Measurements from ENCODE around the gene ADM2. TPM values are rescaled to one million over a fixed set of nuclear protein-coding genes. Genes with fewer than 3 reads are reported as not detected.

ADM2 gene
- total and polyA plus RNA-seq, 2 donors (not counting 1 experiment from before 2014, with no cell fraction given): 0.73 to 5.8 TPM

DNA sequence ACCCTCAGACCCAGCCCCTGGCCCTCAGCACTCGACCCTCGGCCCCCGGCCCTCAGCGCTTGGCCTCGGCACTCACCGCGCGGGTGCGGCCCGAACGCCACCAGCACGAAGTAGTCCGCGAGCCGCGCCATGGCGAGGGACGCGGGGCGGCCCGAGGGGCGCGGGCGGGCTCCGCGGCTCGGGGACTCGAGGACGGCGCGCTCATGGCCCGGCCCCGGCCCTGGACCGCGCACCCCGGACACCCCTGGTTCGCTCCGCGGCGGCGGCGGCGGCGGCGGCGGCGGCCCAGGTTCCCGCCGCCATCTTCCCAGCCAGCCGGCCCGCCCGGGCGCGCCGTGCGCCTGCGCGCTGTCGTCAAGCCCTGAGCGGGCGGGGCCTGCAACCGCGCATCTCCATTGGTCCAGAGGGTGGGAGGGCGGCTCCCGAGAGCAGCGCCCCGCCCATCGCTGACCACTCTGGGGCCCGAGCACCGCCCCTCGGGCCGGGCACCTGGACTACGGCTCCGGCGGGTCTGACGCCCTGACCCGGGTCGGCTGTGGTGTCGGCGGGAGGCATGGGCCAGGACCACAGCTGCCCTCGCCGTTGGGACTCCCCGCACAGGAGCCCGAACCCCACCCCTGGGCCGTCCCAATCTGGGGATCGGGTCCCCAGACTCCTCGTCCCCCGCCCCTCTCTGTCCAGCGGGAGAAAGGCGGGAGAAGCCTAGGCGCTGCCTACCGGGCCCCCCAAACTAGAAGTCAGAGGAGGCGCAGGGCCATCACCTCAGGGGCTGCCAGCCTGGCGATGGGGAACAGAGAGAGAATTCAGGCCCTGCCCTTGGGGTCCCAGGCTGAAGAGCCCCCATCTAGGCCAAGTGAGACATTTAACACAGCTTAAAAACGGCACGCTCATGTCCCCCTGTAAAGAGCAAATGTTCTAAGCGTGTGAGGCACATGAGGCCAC lies 6.4 kb upstream of the ADM2 start, which contains the start of gene SBF1:
SBF1 (minus strand) TSS at position 326 of the 942 bp plus-strand sequence; CDS start at position 131, 195 bp downstream.
- peak within 1 kb of the TSS; percentile 71 for H3K27ac ChIP-seq (ENCODE audit: insufficient read depth, low read length)
- H4K20me1 ChIP-seq (ENCODE audit: control insufficient read depth, extremely low read depth, insufficient read depth, low read length): peaks cover 3% of the 10 kb centered on the region
- peak within 1 kb of the TSS; percentile 63 to 73 (median 72) for H3K4me3 ChIP-seq (replicated peaks in 1 of 4; ENCODE audit: control extremely low read depth in 1 of 4, insufficient read depth in 1 of 4, low read depth in 3 of 4, low read length in 4 of 4)
- H3K9ac ChIP-seq (ENCODE audit: insufficient read depth, low read length): peak within 1 kb of the TSS; percentile 71
- no peak for TF ChIP-seq EZH2 (IDR thresholded peaks at IDR 0.05; ENCODE audit: low read length, missing control alignments)
- TF ChIP-seq, protein P1, sequence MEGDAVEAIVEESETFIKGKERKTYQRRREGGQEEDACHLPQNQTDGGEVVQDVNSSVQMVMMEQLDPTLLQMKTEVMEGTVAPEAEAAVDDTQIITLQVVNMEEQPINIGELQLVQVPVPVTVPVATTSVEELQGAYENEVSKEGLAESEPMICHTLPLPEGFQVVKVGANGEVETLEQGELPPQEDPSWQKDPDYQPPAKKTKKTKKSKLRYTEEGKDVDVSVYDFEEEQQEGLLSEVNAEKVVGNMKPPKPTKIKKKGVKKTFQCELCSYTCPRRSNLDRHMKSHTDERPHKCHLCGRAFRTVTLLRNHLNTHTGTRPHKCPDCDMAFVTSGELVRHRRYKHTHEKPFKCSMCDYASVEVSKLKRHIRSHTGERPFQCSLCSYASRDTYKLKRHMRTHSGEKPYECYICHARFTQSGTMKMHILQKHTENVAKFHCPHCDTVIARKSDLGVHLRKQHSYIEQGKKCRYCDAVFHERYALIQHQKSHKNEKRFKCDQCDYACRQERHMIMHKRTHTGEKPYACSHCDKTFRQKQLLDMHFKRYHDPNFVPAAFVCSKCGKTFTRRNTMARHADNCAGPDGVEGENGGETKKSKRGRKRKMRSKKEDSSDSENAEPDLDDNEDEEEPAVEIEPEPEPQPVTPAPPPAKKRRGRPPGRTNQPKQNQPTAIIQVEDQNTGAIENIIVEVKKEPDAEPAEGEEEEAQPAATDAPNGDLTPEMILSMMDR (conservative IDR thresholded peaks at IDR 0.05 in 1 of 2, IDR thresholded peaks at IDR 0.05 in 1 of 2; ENCODE audit: low read depth in 1 of 2, low read length in 2 of 2): no peak
- H3K27me3 ChIP-seq (ENCODE audit: control insufficient read depth, insufficient read depth, low read length): peaks cover 3% of the 10 kb centered on the region
- no peaks in the 10 kb centered on the region for H3K9me3 ChIP-seq (ENCODE audit: control insufficient read depth, insufficient read depth, low read depth, low read length)
- peak within 1 kb of the TSS; percentile 67 for H2AFZ ChIP-seq (ENCODE audit: low read length)
- peaks cover 2% of the 10 kb centered on the region for H3K36me3 ChIP-seq (ENCODE audit: control insufficient read depth, insufficient read depth, low read length)
- peak; percentile 80 to 86 for DNase-seq (ENCODE audit: low read depth in 2 of 2)
- H3K4me2 ChIP-seq (ENCODE audit: extremely low read depth, insufficient read depth, low read length): peak within 1 kb of the TSS; percentile 96
- H3K4me1 ChIP-seq (ENCODE audit: control insufficient read depth, extremely low read depth, insufficient read depth, low read length): peaks cover 13% of the 10 kb centered on the region
- peaks cover 42% of the 10 kb centered on the region for H3K79me2 ChIP-seq (ENCODE audit: control insufficient read depth, insufficient read depth, low read length)

DNA sequence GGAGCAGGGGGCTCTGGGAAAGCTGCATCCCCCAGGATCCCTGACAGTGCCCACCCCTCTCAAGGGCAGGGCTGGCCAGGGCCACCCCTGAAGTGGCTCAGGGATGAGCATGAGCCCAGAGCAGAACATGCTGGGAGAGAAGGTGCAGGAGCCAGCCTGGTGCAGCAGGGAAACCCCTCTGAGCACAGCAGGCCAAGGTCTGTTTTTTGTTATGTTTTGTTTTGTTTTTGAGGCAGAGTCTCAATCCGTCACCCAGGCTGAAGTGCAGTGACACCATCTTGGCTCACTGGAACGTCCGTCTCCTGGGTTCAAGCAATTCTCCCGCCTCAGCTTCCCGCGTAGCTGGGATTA lies 5.7 kb upstream of the ADM2 start:
- DNase-seq (ENCODE audit: low read depth in 2 of 2): no peak
- peaks cover 8% of the 10 kb centered on the region for H3K27me3 ChIP-seq (ENCODE audit: control insufficient read depth, insufficient read depth, low read length)
- peak overlapping the region; percentile 92 for H3K4me2 ChIP-seq (ENCODE audit: extremely low read depth, insufficient read depth, low read length)
- H3K4me1 ChIP-seq (ENCODE audit: control insufficient read depth, extremely low read depth, insufficient read depth, low read length): peaks cover 12% of the 10 kb centered on the region
- H3K9ac ChIP-seq (ENCODE audit: insufficient read depth, low read length): no peak overlapping the region
- peak overlapping the region in 1 of 4 experiments; percentile 61 for H3K4me3 ChIP-seq (replicated peaks in 1 of 4; ENCODE audit: control extremely low read depth in 1 of 4, insufficient read depth in 1 of 4, low read depth in 3 of 4, low read length in 4 of 4)
- no peaks in the 10 kb centered on the region for H3K9me3 ChIP-seq (ENCODE audit: control insufficient read depth, insufficient read depth, low read depth, low read length)
- peaks cover 36% of the 10 kb centered on the region for H3K79me2 ChIP-seq (ENCODE audit: control insufficient read depth, insufficient read depth, low read length)
- TF ChIP-seq EZH2 (IDR thresholded peaks at IDR 0.05; ENCODE audit: low read length, missing control alignments): no peak
- TF ChIP-seq, protein P1 (conservative IDR thresholded peaks at IDR 0.05 in 1 of 2, IDR thresholded peaks at IDR 0.05 in 1 of 2; ENCODE audit: low read depth in 1 of 2, low read length in 2 of 2): no peak
- H3K36me3 ChIP-seq (ENCODE audit: control insufficient read depth, insufficient read depth, low read length): peaks cover 2% of the 10 kb centered on the region
- H2AFZ ChIP-seq (ENCODE audit: low read length): peak overlapping the region; percentile 67
- peaks cover 3% of the 10 kb centered on the region for H4K20me1 ChIP-seq (ENCODE audit: control insufficient read depth, extremely low read depth, insufficient read depth, low read length)
- H3K27ac ChIP-seq (ENCODE audit: insufficient read depth, low read length): peak overlapping the region; percentile 23

DNA sequence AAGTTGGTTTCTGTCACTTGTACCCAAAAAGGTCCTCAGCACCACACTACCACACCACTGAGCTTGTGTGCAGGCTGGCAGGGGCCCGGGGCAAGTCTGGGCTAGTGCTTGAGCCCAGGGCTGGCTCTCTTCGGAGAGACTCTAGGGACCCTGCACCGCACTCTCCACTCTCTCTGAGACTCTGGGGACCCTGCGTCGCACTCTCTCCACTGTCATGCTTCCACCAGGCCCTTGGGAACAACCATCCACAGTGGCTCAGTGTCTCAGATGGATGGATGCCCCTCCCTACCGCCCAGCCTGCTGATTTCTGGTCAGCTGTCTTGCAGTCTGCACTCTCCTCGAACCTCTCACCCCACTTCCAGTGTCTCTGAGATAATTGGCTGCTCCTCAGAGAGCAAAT lies 4.5 kb upstream of the ADM2 start:
- Histone ChIP-seq H3K4me3 (replicated peaks in 1 of 4; ENCODE audit: control extremely low read depth in 1 of 4, insufficient read depth in 1 of 4, low read depth in 3 of 4, low read length in 4 of 4) (no peak overlapping the region), H3K4me1 (ENCODE audit: control insufficient read depth, extremely low read depth, insufficient read depth, low read length) (peaks cover 12% of the 10 kb centered on the region), H3K27ac (ENCODE audit: insufficient read depth, low read length) (no peak overlapping the region), H3K36me3 (ENCODE audit: control insufficient read depth, insufficient read depth, low read length) (peaks cover 2% of the 10 kb centered on the region), H3K9me3 (ENCODE audit: control insufficient read depth, insufficient read depth, low read depth, low read length) (no peaks in the 10 kb centered on the region), H3K9ac (ENCODE audit: insufficient read depth, low read length) (no peak overlapping the region), H3K4me2 (ENCODE audit: extremely low read depth, insufficient read depth, low read length) (no peak overlapping the region), H4K20me1 (ENCODE audit: control insufficient read depth, extremely low read depth, insufficient read depth, low read length) (peaks cover 3% of the 10 kb centered on the region), H3K79me2 (ENCODE audit: control insufficient read depth, insufficient read depth, low read length) (peaks cover 23% of the 10 kb centered on the region), H3K27me3 (ENCODE audit: control insufficient read depth, insufficient read depth, low read length) (peaks cover 16% of the 10 kb centered on the region), H2AFZ (ENCODE audit: low read length) (no peak overlapping the region)
- TF ChIP-seq EZH2 (IDR thresholded peaks at IDR 0.05; ENCODE audit: low read length, missing control alignments): no peak
- TF ChIP-seq, protein P1 (conservative IDR thresholded peaks at IDR 0.05 in 1 of 2, IDR thresholded peaks at IDR 0.05 in 1 of 2; ENCODE audit: low read depth in 1 of 2, low read length in 2 of 2): no peak
- DNase-seq (ENCODE audit: low read depth in 2 of 2): no peak

All from fibroblast of lung (primary cell).